Endodermal cell (in vitro differentiated cells): ENCODE results near the gene GAPDH. TPM values are rescaled to one million over a fixed set of nuclear protein-coding genes. Genes with fewer than 3 reads are reported as not detected.

Source experiments
- DNase-seq: peaks from one replicate; pipeline ENCODE4 v3.0.0-alpha.2; 2017
- H3K27ac ChIP-seq: 2 replicates; pipeline ENCODE4 v1.5.1; 2013; ENCODE audit warnings: mild to moderate bottlenecking, low read depth, low read length, moderate library complexity
- H3K27me3 ChIP-seq: 2 replicates; pipeline ENCODE4 v1.6.1; 2013; ENCODE audit warnings: mild to moderate bottlenecking, low read length, moderate library complexity; ENCODE audit not compliant: insufficient read depth, control insufficient read depth, poor library complexity, severe bottlenecking
- H3K36me3 ChIP-seq: 2 replicates; pipeline ENCODE4 v1.7.0; 2013; ENCODE audit warnings: mild to moderate bottlenecking, low read length, moderate library complexity; ENCODE audit not compliant: control insufficient read depth, insufficient read depth
- H3K4me1 ChIP-seq: one replicate; pipeline ENCODE4 v1.7.0; 2013; ENCODE audit warnings: low read length; ENCODE audit not compliant: control insufficient read depth, insufficient read depth
- H3K4me3 ChIP-seq: 2 replicates; pipeline ENCODE4 v1.5.1; 2013; ENCODE audit warnings: mild to moderate bottlenecking, low read length, moderate library complexity
- H3K9ac ChIP-seq: 2 replicates; pipeline ENCODE4 v1.6.1; 2013; ENCODE audit warnings: mild to moderate bottlenecking, low read length, moderate library complexity; ENCODE audit not compliant: poor library complexity, severe bottlenecking; ENCODE audit errors: extremely low read depth
- H3K9me3 ChIP-seq: 2 replicates; pipeline ENCODE4 v1.6.1; 2013; ENCODE audit warnings: mild to moderate bottlenecking, low read length, moderate library complexity; ENCODE audit not compliant: control insufficient read depth
- H3K27ac Mint-ChIP-seq: 2 replicates; pipeline ENCODE4 v1.8.0; 2020; ENCODE audit warnings: mixed read lengths
- H3K27me3 Mint-ChIP-seq: 2 replicates; pipeline ENCODE4 v1.8.0; 2021; ENCODE audit warnings: mild to moderate bottlenecking, mixed read lengths; ENCODE audit not compliant: insufficient read depth
- H3K36me3 Mint-ChIP-seq: 2 replicates; pipeline ENCODE4 v1.8.0; 2020; ENCODE audit warnings: low read depth, mixed read lengths
- H3K4me1 Mint-ChIP-seq: 2 replicates; pipeline ENCODE4 v1.8.0; 2020; ENCODE audit warnings: mixed read lengths
- H3K4me3 Mint-ChIP-seq: 2 replicates; pipeline ENCODE4 v1.8.0; 2020; ENCODE audit warnings: mild to moderate bottlenecking, moderate library complexity, mixed read lengths
- H3K9me3 Mint-ChIP-seq: 2 replicates; pipeline ENCODE4 v1.8.0; 2020; ENCODE audit warnings: mild to moderate bottlenecking, mixed read lengths
- CTCF ChIP-seq: fragments of 200-600 bp; sonication (generic); conservative IDR thresholded peaks from 2 replicates; pipeline ENCODE4 v1.5.0; 2021; ENCODE audit warnings: antibody characterized with exemption, mild to moderate bottlenecking
- WGBS, 2 experiments: methylation state at CpG; one replicate each; pipeline versions ENCODE4 v1.1.5 to v1.1.7; 2013; ENCODE audit warnings: missing lambda C conversion rate in 2 of 2, mixed read lengths in 1 of 2; ENCODE audit not compliant: insufficient coverage in 1 of 2, insufficient read length in 1 of 2; 5-methylcytosine and 5-hydroxymethylcytosine counted together
- total RNA-seq, 2 donors: library from RNA; stranded (reverse); fragmentation: NEBNext Ultra II Directional in 1 of 2; extraction: Animal tissue kit (Norgen Biotek cat#: 25700) in 1 of 2; gene quantifications; 2 replicates in 1 of 2; 3 replicates in 1 of 2; pipeline ENCODE4 v1.2.1, GENCODE V29; 2021

GAPDH gene
- total RNA-seq, 2 donors from 2014 or later = 2,848 to 5,273 TPM

- 89 to 94% methylated on average over 10 to 11 of the region's 11 CpGs for WGBS, 2 experiments
- no peak overlapping the region for H3K4me3 ChIP-seq
- Mint-ChIP-seq H3K9me3 (no peaks in the 10 kb centered on the region), H3K27ac (peak overlapping the region; percentile 65), H3K4me3 (no peak overlapping the region), H3K27me3 (no peaks in the 10 kb centered on the region), H3K4me1 (peaks cover 32% of the 10 kb centered on the region), H3K36me3 (peaks cover 40% of the 10 kb centered on the region)
- H3K9me3 ChIP-seq = no peaks in the 10 kb centered on the region
- TF ChIP-seq CTCF = no peak
- peaks cover 51% of the 10 kb centered on the region for H3K36me3 ChIP-seq
- peaks cover 4% of the 10 kb centered on the region for H3K4me1 ChIP-seq
- no peak overlapping the region for H3K27ac ChIP-seq
- H3K9ac ChIP-seq = no peak overlapping the region
- H3K27me3 ChIP-seq = no peaks in the 10 kb centered on the region
- DNase-seq = no peak
These were observed 17.3 kb downstream of the GAPDH start for GRCh38 chr12:6551496-6552139.

GRCh38 chr12:6552140-6552551 is 17.8 kb downstream of the GAPDH start:
- Mint-ChIP-seq H3K4me1 (peaks cover 32% of the 10 kb centered on the region), H3K4me3 (no peak overlapping the region), H3K9me3 (no peaks in the 10 kb centered on the region), H3K27ac (peak overlapping the region; percentile 65), H3K27me3 (no peaks in the 10 kb centered on the region), H3K36me3 (peaks cover 40% of the 10 kb centered on the region)
- no peak for DNase-seq
- Histone ChIP-seq H3K9ac (no peak overlapping the region), H3K27ac (no peak overlapping the region), H3K4me1 (peaks cover 4% of the 10 kb centered on the region), H3K4me3 (no peak overlapping the region), H3K36me3 (peaks cover 51% of the 10 kb centered on the region), H3K9me3 (no peaks in the 10 kb centered on the region), H3K27me3 (no peaks in the 10 kb centered on the region)
- WGBS, 2 experiments = 76 to 82% methylated on average over 2 to 4 of the region's 4 CpGs
- TF ChIP-seq CTCF = no peak

GRCh38 chr12:6553051-6553868 is 18.9 kb downstream of the GAPDH start:
- TF ChIP-seq CTCF = no peak
- Mint-ChIP-seq H3K4me1 (peaks cover 32% of the 10 kb centered on the region), H3K9me3 (no peaks in the 10 kb centered on the region), H3K36me3 (peaks cover 39% of the 10 kb centered on the region), H3K27ac (no peak overlapping the region), H3K4me3 (peak overlapping the region; percentile 69), H3K27me3 (no peaks in the 10 kb centered on the region)
- 92 to 93% methylated on average over 15 of the region's 15 CpGs for WGBS, 2 experiments
- Histone ChIP-seq H3K4me3 (no peak overlapping the region), H3K27me3 (no peaks in the 10 kb centered on the region), H3K9me3 (no peaks in the 10 kb centered on the region), H3K4me1 (peaks cover 4% of the 10 kb centered on the region), H3K27ac (no peak overlapping the region), H3K36me3 (peaks cover 51% of the 10 kb centered on the region), H3K9ac (no peak overlapping the region)
- no peak for DNase-seq
